K562 (cell line): ENCODE data around the gene PMM1. TPM values are rescaled to one million over a fixed set of nuclear protein-coding genes. Genes with fewer than 3 reads are reported as not detected.

Source experiments
- ARNT ChIP-seq, 2 experiments: fragments of 450-650 bp; IDR thresholded peaks; 2 replicates each; pipeline ENCODE4 v1.6.1; 2016; ENCODE audit warnings: mild to moderate bottlenecking in 1 of 2
- CBX1 ChIP-seq: sonication (generic); IDR thresholded peaks from 2 replicates; pipeline ENCODE4 v1.6.1; 2016; ENCODE audit warnings: antibody characterized with exemption, low read depth, mild to moderate bottlenecking
- DPF2 ChIP-seq: fragments of 450-650 bp; IDR thresholded peaks from 2 replicates; pipeline ENCODE4 v1.6.1; 2016
- GTF2E2 ChIP-seq: fragments of 200-800 bp; sonication (Bioruptor generic); IDR thresholded peaks from 2 replicates; pipeline ENCODE4 v1.6.1; 2016; ENCODE audit warnings: missing genetic modification characterization, missing compliant biosample characterization
- MAFG ChIP-seq: fragments of 450-650 bp; conservative IDR thresholded peaks from 2 replicates; pipeline ENCODE4 v1.6.1; 2016; ENCODE audit warnings: missing genetic modification characterization, missing compliant biosample characterization
- MTA2 ChIP-seq: fragments of 450-650 bp; IDR thresholded peaks from 2 replicates; pipeline ENCODE4 v1.6.1; 2016; ENCODE audit warnings: low read depth
- MTA3 ChIP-seq: fragments of 450-650 bp; formaldehyde crosslinking; IDR thresholded peaks from 2 replicates; pipeline ENCODE4 v1.6.1; 2017; ENCODE audit warnings: mild to moderate bottlenecking, borderline replicate concordance
- PML ChIP-seq: IDR thresholded peaks from 2 replicates; pipeline ENCODE4 v1.6.1; 2012; ENCODE audit warnings: low read length, inconsistent platforms
- ZBTB9 ChIP-seq: fragments of 450-650 bp; formaldehyde crosslinking; IDR thresholded peaks from 2 replicates; pipeline ENCODE4 v1.4.0; 2020; ENCODE audit warnings: mild to moderate bottlenecking, moderate library complexity
- ZNF140 ChIP-seq: fragments of 250-450 bp; sonication (Bioruptor Pico); IDR thresholded peaks from 2 replicates; pipeline ENCODE4 v1.8.0; 2021; ENCODE audit warnings: moderate library complexity, mild to moderate bottlenecking, inconsistent platforms
- ZNF280A ChIP-seq: fragments of 450-650 bp; IDR thresholded peaks from 2 replicates; pipeline ENCODE4 v1.6.1; 2018; ENCODE audit warnings: mild to moderate bottlenecking, low read depth; ENCODE audit not compliant: partially characterized antibody
- ZNF668 ChIP-seq: fragments of 250-450 bp; sonication (Bioruptor Pico); IDR thresholded peaks from 2 replicates; pipeline ENCODE4 v1.8.0; 2022; ENCODE audit warnings: mild to moderate bottlenecking, inconsistent platforms
- ZNF778 ChIP-seq: fragments of 450-650 bp; formaldehyde crosslinking; IDR thresholded peaks from 2 replicates; pipeline ENCODE4 v1.4.0; 2020; ENCODE audit warnings: mild to moderate bottlenecking, moderate library complexity
- polyA plus RNA-seq, 8 experiments: library from polyadenylated mRNA; depleted of rRNA in 4 of 8; stranded (reverse) in 5 of 8; unstranded in 3 of 8; fragments of >200 nt; fragmentation: Nextera tagmentation in 2 of 8; fragmentation: Illumina TruSeq in 1 of 8; extraction: Ambion mirVana in 2 of 8; extraction: Trizol in 1 of 8; gene quantifications; 2 replicates each; pipeline versions ENCODE4 v1.2.1 to v1.2.3, GENCODE V29; 2011 to 2014; ENCODE audit warnings: inconsistent platforms in 1 of 8, missing spikeins in 1 of 8
- total RNA-seq, 7 experiments: library from RNA; depleted of rRNA in 6 of 7; stranded (reverse); fragments of >200 nt in 6 of 7; fragmentation: Illumina TruSeq in 2 of 7; extraction: Trizol in 2 of 7; gene quantifications; 2 replicates each; pipeline versions ENCODE4 v1.2.1 to v1.2.3, GENCODE V29; 2011 to 2021; ENCODE audit warnings: low replicate concordance in 1 of 7
- TF ChIP-seq, protein P1 (sequence below): fragments of 450-650 bp; IDR thresholded peaks from 2 replicates; pipeline ENCODE4 v1.6.1; 2016
- TF ChIP-seq, protein P2 (sequence below): sonication (generic); formaldehyde crosslinking; IDR thresholded peaks from 2 replicates; pipeline ENCODE4 v1.8.0; 2022; ENCODE audit warnings: mild to moderate bottlenecking, missing genetic modification reagents
- TF ChIP-seq, protein P3 (sequence below): sonication (generic); formaldehyde crosslinking; IDR thresholded peaks from 2 replicates; pipeline ENCODE4 v1.8.1; 2023; ENCODE audit warnings: mild to moderate bottlenecking, missing genetic modification reagents
- TF ChIP-seq, protein P4 (sequence below): sonication (generic); formaldehyde crosslinking; IDR thresholded peaks from 2 replicates; pipeline ENCODE4 v1.8.1; 2022; ENCODE audit warnings: missing genetic modification reagents

The PMM1 gene
- total and polyA plus RNA-seq, 9 of the 15 experiments (the other 6 are each of a cell fraction or from before 2014, with no cell fraction given): 10.2 to 31.7 (median 20.3) TPM

DNA sequence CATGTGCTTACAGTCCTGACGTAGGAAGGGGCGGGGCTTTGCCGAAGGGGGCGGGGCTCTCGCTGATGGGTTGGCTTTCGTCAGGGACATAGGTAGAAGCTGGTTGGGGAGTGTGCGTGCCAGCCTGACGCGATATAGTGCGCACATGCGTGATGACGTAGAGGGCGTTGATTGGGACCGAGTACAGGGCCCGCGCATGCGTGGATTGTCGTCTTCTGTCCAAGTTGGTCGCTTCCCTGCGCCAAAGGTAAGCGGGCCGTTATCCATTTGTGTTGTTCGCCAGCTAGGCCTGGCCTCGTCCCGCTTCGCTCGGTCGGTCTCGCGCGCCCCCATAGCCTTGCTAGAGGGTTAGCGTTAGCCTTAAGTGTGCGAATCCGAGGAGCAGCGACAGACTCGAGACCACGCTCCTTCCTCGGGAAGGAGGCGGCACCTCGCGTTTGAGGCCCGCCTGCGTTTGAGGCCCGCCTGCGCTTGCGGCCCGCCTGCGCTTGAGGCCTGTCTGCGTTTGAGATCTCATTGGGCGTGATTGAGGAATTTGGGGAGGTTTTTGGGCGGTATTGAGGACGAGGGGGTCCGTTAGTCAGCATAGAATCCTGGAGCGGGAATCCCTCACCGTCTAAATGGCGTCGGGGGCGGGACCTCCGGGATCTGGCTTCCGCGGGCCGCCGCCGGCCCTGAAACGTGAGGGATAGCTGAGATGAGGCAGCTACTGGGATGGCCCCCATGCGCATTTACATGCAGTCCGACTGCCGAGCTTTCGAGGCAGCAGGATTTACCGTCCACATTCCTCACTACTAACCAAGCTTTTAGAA, 31.7 kb upstream of the PMM1 start, which contains the start of gene XRCC6 (continued):
- TF ChIP-seq, protein P1, sequence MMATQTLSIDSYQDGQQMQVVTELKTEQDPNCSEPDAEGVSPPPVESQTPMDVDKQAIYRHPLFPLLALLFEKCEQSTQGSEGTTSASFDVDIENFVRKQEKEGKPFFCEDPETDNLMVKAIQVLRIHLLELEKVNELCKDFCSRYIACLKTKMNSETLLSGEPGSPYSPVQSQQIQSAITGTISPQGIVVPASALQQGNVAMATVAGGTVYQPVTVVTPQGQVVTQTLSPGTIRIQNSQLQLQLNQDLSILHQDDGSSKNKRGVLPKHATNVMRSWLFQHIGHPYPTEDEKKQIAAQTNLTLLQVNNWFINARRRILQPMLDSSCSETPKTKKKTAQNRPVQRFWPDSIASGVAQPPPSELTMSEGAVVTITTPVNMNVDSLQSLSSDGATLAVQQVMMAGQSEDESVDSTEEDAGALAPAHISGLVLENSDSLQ: peak; percentile 92
- no peak for TF ChIP-seq MTA2
- TF ChIP-seq ZNF280A: no peak
- no peak; the same call in 1 of the 2 replicates for TF ChIP-seq CBX1
- no peak for TF ChIP-seq ARNT (IDR thresholded peaks at IDR 0.05)
- TF ChIP-seq, protein P2, sequence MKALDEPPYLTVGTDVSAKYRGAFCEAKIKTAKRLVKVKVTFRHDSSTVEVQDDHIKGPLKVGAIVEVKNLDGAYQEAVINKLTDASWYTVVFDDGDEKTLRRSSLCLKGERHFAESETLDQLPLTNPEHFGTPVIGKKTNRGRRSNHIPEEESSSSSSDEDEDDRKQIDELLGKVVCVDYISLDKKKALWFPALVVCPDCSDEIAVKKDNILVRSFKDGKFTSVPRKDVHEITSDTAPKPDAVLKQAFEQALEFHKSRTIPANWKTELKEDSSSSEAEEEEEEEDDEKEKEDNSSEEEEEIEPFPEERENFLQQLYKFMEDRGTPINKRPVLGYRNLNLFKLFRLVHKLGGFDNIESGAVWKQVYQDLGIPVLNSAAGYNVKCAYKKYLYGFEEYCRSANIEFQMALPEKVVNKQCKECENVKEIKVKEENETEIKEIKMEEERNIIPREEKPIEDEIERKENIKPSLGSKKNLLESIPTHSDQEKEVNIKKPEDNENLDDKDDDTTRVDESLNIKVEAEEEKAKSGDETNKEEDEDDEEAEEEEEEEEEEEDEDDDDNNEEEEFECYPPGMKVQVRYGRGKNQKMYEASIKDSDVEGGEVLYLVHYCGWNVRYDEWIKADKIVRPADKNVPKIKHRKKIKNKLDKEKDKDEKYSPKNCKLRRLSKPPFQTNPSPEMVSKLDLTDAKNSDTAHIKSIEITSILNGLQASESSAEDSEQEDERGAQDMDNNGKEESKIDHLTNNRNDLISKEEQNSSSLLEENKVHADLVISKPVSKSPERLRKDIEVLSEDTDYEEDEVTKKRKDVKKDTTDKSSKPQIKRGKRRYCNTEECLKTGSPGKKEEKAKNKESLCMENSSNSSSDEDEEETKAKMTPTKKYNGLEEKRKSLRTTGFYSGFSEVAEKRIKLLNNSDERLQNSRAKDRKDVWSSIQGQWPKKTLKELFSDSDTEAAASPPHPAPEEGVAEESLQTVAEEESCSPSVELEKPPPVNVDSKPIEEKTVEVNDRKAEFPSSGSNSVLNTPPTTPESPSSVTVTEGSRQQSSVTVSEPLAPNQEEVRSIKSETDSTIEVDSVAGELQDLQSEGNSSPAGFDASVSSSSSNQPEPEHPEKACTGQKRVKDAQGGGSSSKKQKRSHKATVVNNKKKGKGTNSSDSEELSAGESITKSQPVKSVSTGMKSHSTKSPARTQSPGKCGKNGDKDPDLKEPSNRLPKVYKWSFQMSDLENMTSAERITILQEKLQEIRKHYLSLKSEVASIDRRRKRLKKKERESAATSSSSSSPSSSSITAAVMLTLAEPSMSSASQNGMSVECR (CRISPR knock-in tag): peak; percentile 76; the same call in 1 of the 2 replicates
- TF ChIP-seq ZNF668: no peak
- no peak for TF ChIP-seq ZNF778 (CRISPR knock-in tag)
- TF ChIP-seq PML: peak; percentile 62; the same call in 1 of the 2 replicates
- TF ChIP-seq GTF2E2 (tag): peak; percentile 37; the same call in 1 of the 2 replicates
- TF ChIP-seq, protein P3, sequence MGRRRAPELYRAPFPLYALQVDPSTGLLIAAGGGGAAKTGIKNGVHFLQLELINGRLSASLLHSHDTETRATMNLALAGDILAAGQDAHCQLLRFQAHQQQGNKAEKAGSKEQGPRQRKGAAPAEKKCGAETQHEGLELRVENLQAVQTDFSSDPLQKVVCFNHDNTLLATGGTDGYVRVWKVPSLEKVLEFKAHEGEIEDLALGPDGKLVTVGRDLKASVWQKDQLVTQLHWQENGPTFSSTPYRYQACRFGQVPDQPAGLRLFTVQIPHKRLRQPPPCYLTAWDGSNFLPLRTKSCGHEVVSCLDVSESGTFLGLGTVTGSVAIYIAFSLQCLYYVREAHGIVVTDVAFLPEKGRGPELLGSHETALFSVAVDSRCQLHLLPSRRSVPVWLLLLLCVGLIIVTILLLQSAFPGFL (CRISPR knock-in tag): peak; percentile 47; the same call in 1 of the 2 replicates
- TF ChIP-seq MTA3: peak; percentile 37; the same call in 1 of the 2 replicates
- no peak for TF ChIP-seq MAFG (tag)
- no peak for TF ChIP-seq DPF2
- TF ChIP-seq ZNF140 (CRISPR knock-in tag): no peak
- 0 out of 2 replicates have a peak, but pooled peaks have one; percentile 40 for TF ChIP-seq ZBTB9 (CRISPR knock-in tag)
- TF ChIP-seq, protein P4, sequence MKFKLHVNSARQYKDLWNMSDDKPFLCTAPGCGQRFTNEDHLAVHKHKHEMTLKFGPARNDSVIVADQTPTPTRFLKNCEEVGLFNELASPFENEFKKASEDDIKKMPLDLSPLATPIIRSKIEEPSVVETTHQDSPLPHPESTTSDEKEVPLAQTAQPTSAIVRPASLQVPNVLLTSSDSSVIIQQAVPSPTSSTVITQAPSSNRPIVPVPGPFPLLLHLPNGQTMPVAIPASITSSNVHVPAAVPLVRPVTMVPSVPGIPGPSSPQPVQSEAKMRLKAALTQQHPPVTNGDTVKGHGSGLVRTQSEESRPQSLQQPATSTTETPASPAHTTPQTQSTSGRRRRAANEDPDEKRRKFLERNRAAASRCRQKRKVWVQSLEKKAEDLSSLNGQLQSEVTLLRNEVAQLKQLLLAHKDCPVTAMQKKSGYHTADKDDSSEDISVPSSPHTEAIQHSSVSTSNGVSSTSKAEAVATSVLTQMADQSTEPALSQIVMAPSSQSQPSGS (CRISPR knock-in tag): no peak
